GM21390 (cell line): ENCODE measurements around the gene BCAS3.

Experiments used
- ATAC-seq: cut with Tn5 transposase; IDR thresholded peaks from one replicate; pipeline ENCODE4 v1.9.1; 2021; ENCODE audit not compliant: unreplicated experiment

The BCAS3 gene

GRCh38 chr17:61368049-61368831, 690.6 kb downstream of the BCAS3 start:
- no peak for ATAC-seq

- no peak for ATAC-seq
These were observed 691.3 kb downstream of the BCAS3 start for GRCh38 chr17:61368832-61369450.

GRCh38 chr17:61369751-61370150, 692.1 kb downstream of the BCAS3 start:
- ATAC-seq, result no peak

GRCh38 chr17:61371179-61371578, 693.5 kb downstream of the BCAS3 start:
- ATAC-seq, result no peak

- ATAC-seq, result no peak
These were observed 694.0 kb downstream of the BCAS3 start for GRCh38 chr17:61371606-61372005.

GRCh38 chr17:61372436-61372835, 694.8 kb downstream of the BCAS3 start:
- no peak for ATAC-seq

GRCh38 chr17:61376931-61377838, 699.5 kb downstream of the BCAS3 start:
- ATAC-seq, result no peak

- ATAC-seq, result no peak
These were observed 701.2 kb downstream of the BCAS3 start for GRCh38 chr17:61378658-61379456.

GRCh38 chr17:61379457-61380216, 702.0 kb downstream of the BCAS3 start:
- no peak for ATAC-seq

- ATAC-seq, result no peak
These were observed 702.7 kb downstream of the BCAS3 start for GRCh38 chr17:61380217-61380835.

GRCh38 chr17:61380836-61381525, 703.3 kb downstream of the BCAS3 start:
- no peak for ATAC-seq

GRCh38 chr17:61381537-61381936, 703.9 kb downstream of the BCAS3 start:
- no peak for ATAC-seq

- ATAC-seq, result no peak
These were observed 705.4 kb downstream of the BCAS3 start for GRCh38 chr17:61382796-61383688.

GRCh38 chr17:61383689-61384201, 706.1 kb downstream of the BCAS3 start:
- no peak for ATAC-seq

- no peak for ATAC-seq
These were observed 706.7 kb downstream of the BCAS3 start for GRCh38 chr17:61384354-61384691.

- no peak for ATAC-seq
These were observed 707.3 kb downstream of the BCAS3 start for GRCh38 chr17:61384692-61385576.
